ENCODE measurements around the gene RPL26. TPM values are rescaled to one million over a fixed set of nuclear protein-coding genes. Genes with fewer than 3 reads are reported as not detected.
"Not testable (repeated sequence)": the region's sequence is repeated elsewhere in the genome, so short reads cannot be mapped to it uniquely, and the experiment has no call there.

RPL26 gene
- total RNA-seq, 1 experiment from 2014 or later: 3,963 TPM

- in situ Hi-C loops (cut with HindIII; ENCODE audit: low sequenced_read_pairs): no loop called here
- no peak for DNase-seq (ENCODE audit: low spot score)
Observed at GRCh38 chr17:8372422-8372821, 10.6 kb downstream of the RPL26 start.

GRCh38 chr17:8371786-8372185 lies 11.2 kb downstream of the RPL26 start:
- in situ Hi-C loops (cut with HindIII; ENCODE audit: low sequenced_read_pairs): no loop called here
- DNase-seq (ENCODE audit: low spot score): no peak

- DNase-seq (ENCODE audit: low spot score): no peak
- in situ Hi-C loops (cut with HindIII; ENCODE audit: low sequenced_read_pairs): no loop called here
Observed at GRCh38 chr17:8369944-8370343, 13.0 kb downstream of the RPL26 start.

GRCh38 chr17:8368193-8368592 lies 14.8 kb downstream of the RPL26 start:
- in situ Hi-C loops (cut with HindIII; ENCODE audit: low sequenced_read_pairs): no loop called here
- DNase-seq (ENCODE audit: low spot score): no peak

- no peak for DNase-seq (ENCODE audit: low spot score)
- in situ Hi-C loops (cut with HindIII; ENCODE audit: low sequenced_read_pairs): no loop called here
Observed at GRCh38 chr17:8366231-8366630, 16.8 kb downstream of the RPL26 start.

GRCh38 chr17:8365143-8365542 lies 17.9 kb downstream of the RPL26 start:
- in situ Hi-C loops (cut with HindIII; ENCODE audit: low sequenced_read_pairs): no loop called here
- DNase-seq (ENCODE audit: low spot score): no peak

GRCh38 chr17:8362651-8363332 lies 20.2 kb downstream of the RPL26 start:
- no peak for DNase-seq (ENCODE audit: low spot score)
- in situ Hi-C loops (cut with HindIII; ENCODE audit: low sequenced_read_pairs): no loop called here

GRCh38 chr17:8360751-8361150 lies 22.2 kb downstream of the RPL26 start:
- in situ Hi-C loops (cut with HindIII; ENCODE audit: low sequenced_read_pairs): no loop called here
- no peak for DNase-seq (ENCODE audit: low spot score)

- no peak for DNase-seq (ENCODE audit: low spot score)
- in situ Hi-C loops (cut with HindIII; ENCODE audit: low sequenced_read_pairs): no loop called here
Observed at GRCh38 chr17:8360260-8360659, 22.7 kb downstream of the RPL26 start.

- in situ Hi-C loops (cut with HindIII; ENCODE audit: low sequenced_read_pairs): no loop called here
- no peak for DNase-seq (ENCODE audit: low spot score)
Observed at GRCh38 chr17:8359769-8360168, 23.2 kb downstream of the RPL26 start.

- in situ Hi-C loops (cut with HindIII; ENCODE audit: low sequenced_read_pairs): no loop called here
- no peak for DNase-seq (ENCODE audit: low spot score)
Observed at GRCh38 chr17:8357910-8358309, 25.1 kb downstream of the RPL26 start.

GRCh38 chr17:8354236-8354635 lies 28.8 kb downstream of the RPL26 start:
- DNase-seq (ENCODE audit: low spot score): no peak
- in situ Hi-C loops (cut with HindIII; ENCODE audit: low sequenced_read_pairs): no loop called here

- DNase-seq (ENCODE audit: low spot score): no peak
- in situ Hi-C loops (cut with HindIII; ENCODE audit: low sequenced_read_pairs): no loop called here
Observed at GRCh38 chr17:8353736-8354135, 29.3 kb downstream of the RPL26 start.

- no peak for DNase-seq (ENCODE audit: low spot score)
- in situ Hi-C loops (cut with HindIII; ENCODE audit: low sequenced_read_pairs): no loop called here
Observed at GRCh38 chr17:8350339-8350738, 32.7 kb downstream of the RPL26 start.

GRCh38 chr17:8347001-8347400 lies 36.0 kb downstream of the RPL26 start:
- DNase-seq (ENCODE audit: low spot score); in situ Hi-C loops (cut with HindIII; ENCODE audit: low sequenced_read_pairs): not testable (repeated sequence)

GRCh38 chr17:8345951-8346665 lies 36.9 kb downstream of the RPL26 start:
- in situ Hi-C loops (cut with HindIII; ENCODE audit: low sequenced_read_pairs): no loop called here
- no peak for DNase-seq (ENCODE audit: low spot score)

GRCh38 chr17:8345052-8345690 lies 37.8 kb downstream of the RPL26 start:
- no peak for DNase-seq (ENCODE audit: low spot score)
- in situ Hi-C loops (cut with HindIII; ENCODE audit: low sequenced_read_pairs): no loop called here

GRCh38 chr17:8341456-8341855 lies 41.5 kb downstream of the RPL26 start:
- DNase-seq (ENCODE audit: low spot score): no peak
- in situ Hi-C loops (cut with HindIII; ENCODE audit: low sequenced_read_pairs): no loop called here

GRCh38 chr17:8339540-8339939 lies 43.5 kb downstream of the RPL26 start, which contains the start of gene ODF4:
Gene ODF4, plus strand, starts transcription at chr17:8339840. Its CDS starts 212 bp downstream, at chr17:8340052.
- no peak for DNase-seq (ENCODE audit: low spot score)
- in situ Hi-C loops (cut with HindIII; ENCODE audit: low sequenced_read_pairs): no loop called here

GRCh38 chr17:8338753-8339140 lies 44.2 kb downstream of the RPL26 start:
- DNase-seq (ENCODE audit: low spot score): no peak
- in situ Hi-C loops (cut with HindIII; ENCODE audit: low sequenced_read_pairs): no loop called here
